GM18508 (cell line): ENCODE measurements around the gene PDE11A.
A peak's percentile ranks its signal among the peaks of the same experiment; 100 is the strongest.

Experiments used
- ATAC-seq: cut with Tn5 transposase; IDR thresholded peaks from one replicate; pipeline ENCODE4 v1.9.1; 2021; ENCODE audit warnings: moderate number of reproducible peaks; ENCODE audit not compliant: insufficient read depth, unreplicated experiment

The PDE11A gene

GRCh38 chr2:177939211-177939610 is 133.4 kb downstream of the PDE11A start:
- ATAC-seq: no peak

GRCh38 chr2:177930916-177931315 is 141.7 kb downstream of the PDE11A start:
- no peak for ATAC-seq

DNA sequence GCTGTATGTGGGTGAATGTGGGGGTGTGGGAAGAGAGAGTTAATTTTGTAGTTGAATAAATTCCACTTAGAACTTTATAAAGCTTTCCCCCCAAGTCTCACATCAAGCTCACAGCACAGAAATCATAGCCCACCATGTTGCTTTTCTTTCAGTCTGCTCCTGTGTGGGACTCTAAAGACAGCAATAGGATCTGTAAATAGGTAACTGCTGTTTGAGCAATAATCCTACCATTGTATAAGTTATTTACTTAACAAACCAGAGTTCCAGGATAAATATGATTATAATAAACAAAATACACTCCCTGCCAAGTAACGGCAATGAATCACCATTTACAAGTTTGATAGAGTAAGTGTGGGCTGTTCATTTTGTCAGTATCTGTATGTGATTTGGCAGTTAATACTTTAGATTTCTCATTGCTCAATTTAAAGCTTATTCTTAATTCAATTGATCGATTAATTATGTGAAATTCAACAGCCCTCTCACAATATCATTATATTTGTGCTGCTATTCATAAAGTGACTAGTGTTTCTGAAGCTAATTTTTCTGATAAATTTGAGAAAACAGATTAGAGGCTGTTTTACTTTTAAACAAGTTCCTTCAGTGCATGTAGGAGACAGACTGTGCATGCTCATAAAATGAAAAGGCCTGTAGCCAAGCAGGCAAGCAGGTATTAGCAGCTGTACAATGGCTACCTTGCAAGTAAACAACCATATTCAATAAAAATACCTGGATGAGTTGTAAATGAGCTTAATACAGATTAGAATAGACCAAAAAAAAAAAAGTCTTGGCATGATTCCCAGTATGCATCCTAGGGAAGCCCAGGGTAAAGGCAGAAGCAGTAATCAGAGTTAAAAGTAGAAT is 142.7 kb downstream of the PDE11A start:
- ATAC-seq: no peak

DNA sequence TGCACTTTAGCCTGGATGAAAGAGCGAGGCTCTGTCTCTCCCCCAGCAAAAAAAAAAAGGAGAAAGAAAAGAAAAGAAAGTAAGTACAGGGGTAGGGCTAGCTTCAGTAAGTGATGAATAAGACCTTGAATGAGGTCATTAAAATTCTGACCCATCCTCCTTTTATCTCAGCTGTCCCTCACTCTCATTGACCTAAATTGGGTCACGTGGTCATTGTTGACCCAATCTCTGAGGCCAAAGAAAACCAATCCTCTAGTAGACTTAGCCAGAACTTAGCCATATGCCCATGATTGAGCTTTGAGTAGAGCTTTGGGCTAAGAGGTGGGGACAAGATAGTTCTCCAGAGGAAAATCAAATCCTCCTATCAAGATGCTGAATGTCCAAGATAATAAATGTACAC is 149.3 kb downstream of the PDE11A start:
- ATAC-seq: no peak

DNA sequence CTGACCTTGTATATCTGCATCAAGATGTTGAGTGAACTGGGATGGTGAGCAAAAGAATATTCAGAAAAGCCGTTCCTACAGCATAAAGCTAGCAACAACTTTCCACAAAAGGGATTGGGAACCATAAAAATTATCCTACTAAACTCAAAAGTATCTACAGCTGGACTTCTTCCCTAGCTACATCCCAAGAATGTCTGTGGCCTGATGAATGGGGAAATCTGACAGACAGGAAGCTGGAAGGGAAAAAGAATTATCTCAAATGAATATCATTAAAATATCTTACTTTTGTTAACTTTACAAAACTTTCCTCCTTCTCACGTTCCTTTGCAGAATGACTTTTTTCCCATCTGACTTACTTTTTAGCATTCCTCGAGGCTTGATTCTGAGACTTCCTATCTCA is 150.9 kb downstream of the PDE11A start:
- ATAC-seq: no peak

DNA sequence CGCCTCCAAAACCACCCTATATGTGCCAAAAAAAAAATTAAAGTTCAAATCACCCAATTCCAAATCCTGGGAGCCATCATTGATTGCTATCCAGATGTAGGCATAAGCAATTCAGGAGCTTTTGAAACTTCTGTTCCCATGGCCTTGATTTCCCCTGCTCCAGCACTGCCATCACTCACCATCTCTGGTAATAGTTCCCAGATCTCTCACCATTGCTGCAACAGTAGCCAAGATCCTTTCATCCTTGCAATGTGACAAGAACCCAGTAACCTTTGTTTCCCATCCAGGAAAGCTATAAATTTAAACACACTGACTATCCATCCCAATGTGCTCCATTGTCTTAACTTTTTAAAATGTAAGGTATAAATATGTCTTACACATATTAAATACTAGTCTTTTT is 155.4 kb downstream of the PDE11A start:
- no peak for ATAC-seq

- ATAC-seq: no peak
These were observed 156.2 kb downstream of the PDE11A start for GRCh38 chr2:177916342-177916741.

GRCh38 chr2:177914247-177914646 is 158.3 kb downstream of the PDE11A start:
- ATAC-seq: no peak

DNA sequence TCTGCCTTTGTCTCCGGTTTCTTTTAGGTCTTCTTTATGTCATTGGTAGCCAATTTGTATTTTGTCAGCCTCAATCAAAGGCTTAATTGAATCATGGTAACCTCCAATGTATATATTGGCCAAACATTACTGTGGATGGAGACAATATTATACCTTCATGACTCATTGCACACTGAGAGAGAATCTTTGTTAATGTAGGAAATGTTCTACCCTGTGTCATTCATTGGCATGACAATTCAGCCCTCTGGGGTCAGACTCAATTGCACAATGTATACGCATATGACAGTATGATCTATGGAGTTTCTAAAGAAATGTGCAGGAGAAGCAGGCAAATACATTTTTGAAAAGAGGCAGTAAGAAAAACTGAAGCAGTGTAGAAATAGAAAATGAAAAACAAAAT is 162.6 kb downstream of the PDE11A start:
- ATAC-seq: no peak

- no peak for ATAC-seq
These were observed 163.8 kb downstream of the PDE11A start for GRCh38 chr2:177908824-177909223.

GRCh38 chr2:177908182-177908581 is 164.4 kb downstream of the PDE11A start:
- no peak for ATAC-seq

GRCh38 chr2:177906041-177906718 is 166.4 kb downstream of the PDE11A start:
- peak; percentile 83 for ATAC-seq

DNA sequence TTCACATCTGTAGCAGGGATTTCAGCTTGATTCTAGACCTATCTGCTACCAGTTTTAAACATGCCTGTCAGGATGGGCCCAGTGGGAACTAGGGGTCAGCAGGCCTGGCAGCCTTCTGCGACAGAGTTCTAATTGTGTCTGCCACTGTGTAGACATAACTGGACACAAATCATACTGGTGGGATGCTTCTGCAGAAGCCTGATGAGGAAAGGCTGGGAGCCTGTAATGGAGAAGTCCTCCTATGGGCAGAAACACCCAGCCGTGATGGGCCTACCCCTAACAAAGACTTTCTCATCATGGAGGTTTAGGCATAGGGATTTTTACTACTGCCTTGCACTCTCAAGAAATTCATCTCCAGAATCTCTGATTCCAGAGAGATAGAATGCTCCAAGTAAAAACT is 166.9 kb downstream of the PDE11A start:
- ATAC-seq: no peak

DNA sequence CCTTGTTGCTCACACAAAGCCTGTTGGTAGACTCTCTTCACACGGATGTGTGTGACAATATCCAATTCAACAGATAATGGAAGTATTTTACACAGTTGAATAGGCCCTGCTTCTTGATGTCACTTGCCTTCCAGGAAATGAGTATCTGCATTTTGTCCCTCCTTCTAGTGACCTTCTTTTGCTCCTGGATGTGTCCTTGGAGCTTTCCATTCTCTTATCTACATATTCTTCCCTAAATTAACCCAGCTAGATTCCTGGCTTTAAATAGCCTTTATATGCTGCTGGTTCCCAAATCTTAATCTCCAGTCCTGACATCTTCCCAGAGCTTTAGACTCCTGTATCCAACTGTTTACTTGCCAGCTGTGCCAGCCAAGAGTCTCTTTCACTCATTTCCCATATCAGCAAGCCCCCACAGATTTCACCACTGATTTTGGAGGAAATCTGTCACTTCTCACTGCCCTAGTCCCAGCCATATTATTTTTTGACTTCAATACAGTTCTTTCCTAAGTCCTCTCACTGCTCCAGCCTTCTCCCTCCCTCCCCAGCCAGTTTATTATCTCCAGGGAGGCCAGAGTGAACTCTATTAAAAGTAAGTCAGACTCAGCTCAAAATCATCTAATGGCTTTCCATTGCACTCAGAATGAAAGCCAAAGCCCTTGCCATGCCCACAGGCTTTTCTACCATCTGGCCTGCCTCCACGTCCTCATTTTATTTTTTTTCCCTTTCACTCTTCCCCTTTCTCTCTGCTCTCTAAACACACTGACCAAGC is 170.0 kb downstream of the PDE11A start:
- no peak for ATAC-seq

DNA sequence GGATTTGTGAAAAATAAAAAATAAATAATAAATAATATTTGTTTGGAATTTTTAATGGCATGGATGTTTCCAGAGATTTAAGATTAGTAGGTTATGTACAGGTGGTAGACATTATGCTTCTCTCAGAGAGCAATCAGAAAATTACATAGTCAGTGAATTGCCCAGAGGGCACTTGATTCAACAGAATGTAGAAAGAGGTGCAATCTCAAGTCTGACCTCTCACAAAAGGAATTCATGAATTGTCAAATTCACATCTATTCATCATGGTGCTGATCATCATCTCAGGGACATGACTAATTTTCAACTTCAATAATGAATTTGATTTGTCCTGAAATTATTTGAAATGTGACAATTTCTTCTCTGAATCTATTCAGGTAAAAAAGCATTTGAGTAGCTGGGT is 172.5 kb downstream of the PDE11A start:
- ATAC-seq: no peak

DNA sequence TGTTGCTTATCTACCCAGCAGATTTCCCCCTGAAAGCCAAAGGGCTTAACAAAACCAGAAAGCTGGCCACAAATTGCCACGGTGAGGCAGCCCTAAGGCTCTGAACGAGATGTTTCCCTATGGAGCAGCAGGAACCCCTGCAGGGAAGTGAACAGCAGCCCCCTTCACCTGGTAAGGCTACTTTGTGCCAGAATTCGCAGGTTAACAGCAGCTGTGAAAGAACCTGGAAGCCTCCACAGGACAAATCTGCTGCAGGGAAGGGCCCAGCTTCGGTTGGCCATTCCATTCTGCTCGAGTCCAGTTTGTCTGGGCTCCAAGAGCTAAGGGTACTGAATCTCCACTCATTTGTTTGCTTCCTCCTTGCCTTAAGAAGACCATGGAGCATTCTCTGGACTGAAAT is 175.3 kb downstream of the PDE11A start:
- no peak for ATAC-seq

DNA sequence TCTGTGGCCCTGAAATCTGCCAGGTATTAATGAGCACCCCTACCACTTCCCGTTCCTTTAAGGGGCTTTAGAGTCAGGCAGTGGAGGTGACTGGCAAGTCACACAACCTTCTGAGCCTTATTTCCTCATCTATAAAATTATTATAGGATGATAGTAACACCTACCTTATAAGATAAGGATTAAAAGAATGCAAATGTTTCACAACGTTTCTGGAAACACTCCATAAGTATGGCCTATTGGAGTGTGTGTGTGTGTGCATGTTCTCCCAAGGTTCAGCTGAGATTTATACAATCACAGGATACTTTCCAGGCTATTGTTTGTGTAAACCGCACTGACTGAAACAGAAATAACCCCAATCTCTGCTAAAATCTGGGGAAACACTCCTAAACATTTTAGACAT is 176.0 kb downstream of the PDE11A start:
- no peak for ATAC-seq

DNA sequence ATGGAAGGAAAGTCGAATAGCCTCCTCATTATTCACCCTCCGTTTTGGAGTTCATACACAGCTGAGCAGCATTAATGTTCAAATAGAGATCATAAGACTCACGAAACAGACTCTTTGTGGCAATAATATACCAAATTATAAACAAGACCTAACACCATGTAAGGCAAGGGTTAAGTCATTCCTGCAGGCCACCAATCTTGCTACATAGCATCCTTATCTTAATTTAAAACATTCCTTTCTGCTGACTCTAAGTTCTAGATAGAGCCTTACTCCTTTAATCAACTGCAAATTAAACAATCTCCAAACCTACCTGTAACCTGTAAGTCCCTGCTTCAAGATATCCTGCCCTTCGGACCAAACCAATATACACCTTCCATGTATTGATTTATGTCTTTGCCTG is 178.0 kb downstream of the PDE11A start:
- ATAC-seq: no peak

DNA sequence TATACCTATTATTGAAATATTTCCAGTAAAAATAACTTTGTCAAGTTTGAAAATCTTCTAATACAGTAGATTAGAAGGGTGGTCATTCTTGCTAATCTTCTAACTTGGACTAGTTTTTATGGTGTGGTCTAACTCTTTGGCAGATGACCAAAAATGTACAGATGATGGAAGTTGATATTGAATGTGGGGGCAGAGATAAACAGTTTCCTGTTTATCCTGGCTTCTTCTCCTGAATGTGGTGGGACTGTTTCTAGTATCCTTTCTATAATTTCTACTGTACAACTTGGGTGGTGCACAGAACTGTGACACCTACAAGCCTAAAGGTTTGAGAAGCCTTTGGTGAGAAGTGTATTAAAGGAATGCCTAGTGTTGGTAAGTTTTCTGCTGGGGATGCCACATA is 178.7 kb downstream of the PDE11A start:
- ATAC-seq: no peak

- ATAC-seq: no peak
These were observed 181.0 kb downstream of the PDE11A start for GRCh38 chr2:177891533-177891932.

DNA sequence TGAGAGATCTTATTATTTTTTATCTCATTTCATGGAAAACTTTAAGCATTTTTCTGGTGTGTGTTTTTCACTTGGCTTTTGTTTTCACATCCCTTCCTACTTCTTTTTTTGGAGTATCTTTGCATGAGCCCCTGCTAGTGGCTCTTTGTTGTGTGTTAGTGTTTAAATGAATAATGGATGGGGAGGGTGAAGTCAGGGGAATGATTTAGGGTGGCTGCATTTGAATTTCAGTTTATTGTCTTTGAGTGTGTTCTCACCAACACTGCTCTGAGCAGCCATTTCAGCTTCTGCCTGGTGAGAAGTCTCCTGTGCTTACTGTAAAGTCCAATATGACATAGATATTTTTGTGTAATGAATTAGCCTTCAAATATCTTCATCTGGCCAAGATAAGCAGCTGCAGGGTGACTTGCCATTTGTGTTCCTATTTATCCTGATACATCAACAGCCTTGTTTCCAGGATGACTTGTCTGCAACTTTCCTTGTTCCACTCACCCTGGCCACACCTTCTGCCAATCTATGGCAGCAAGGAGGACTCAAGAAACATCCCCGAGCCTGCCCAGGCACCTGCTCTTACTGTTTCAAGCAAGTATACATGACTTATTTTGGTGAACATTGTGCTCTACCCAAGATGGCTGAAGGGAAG is 182.6 kb downstream of the PDE11A start:
- no peak for ATAC-seq
